ENCODE data around the gene UBLCP1.

The UBLCP1 gene

GRCh38 chr5:159262859-159263568 lies at the start of gene UBLCP1 (continued):
- TF ChIP-seq ZNF302 (tag by site-specific recombination; IDR thresholded peaks at IDR 0.05; ENCODE audit: low read depth): no peak
- no peak for TF ChIP-seq ZNF639 (tag by site-specific recombination; IDR thresholded peaks at IDR 0.05)
- TF ChIP-seq CTCF (tag by site-specific recombination; IDR thresholded peaks at IDR 0.05): no peak; the same call in 1 of the 2 replicates
- TF ChIP-seq AEBP2 (tag by site-specific recombination; IDR thresholded peaks at IDR 0.05; ENCODE audit: borderline replicate concordance): no peak
- TF ChIP-seq ZNF596 (tag by site-specific recombination; IDR thresholded peaks at IDR 0.05): no peak
- TF ChIP-seq KLF1 (tag by site-specific recombination; IDR thresholded peaks at IDR 0.05): peak; percentile 34
- TF ChIP-seq ZNF121 (tag by site-specific recombination; IDR thresholded peaks at IDR 0.05): no peak
- no peak for TF ChIP-seq PRDM2 (tag by site-specific recombination; IDR thresholded peaks at IDR 0.05; ENCODE audit: borderline replicate concordance)
- no peak for TF ChIP-seq ZSCAN23 (tag by site-specific recombination; IDR thresholded peaks at IDR 0.05)
- no peak for TF ChIP-seq HOXA7 (CRISPR knock-in tag; IDR thresholded peaks at IDR 0.05; ENCODE audit: borderline replicate concordance)
- no peak for TF ChIP-seq ZNF280D (tag by site-specific recombination; IDR thresholded peaks at IDR 0.05)
- TF ChIP-seq ZNF23 (tag by site-specific recombination; IDR thresholded peaks at IDR 0.05; ENCODE audit: borderline replicate concordance): no peak
- TF ChIP-seq GLIS2 (tag by site-specific recombination; IDR thresholded peaks at IDR 0.05): peak; percentile 17; the same call in 1 of the 2 replicates
- no peak for TF ChIP-seq ZNF18 (tag by site-specific recombination; IDR thresholded peaks at IDR 0.05)
- no peak for TF ChIP-seq ZNF274 (IDR thresholded peaks at IDR 0.05; ENCODE audit: low read length)
- TF ChIP-seq ZNF274 (tag by site-specific recombination; IDR thresholded peaks at IDR 0.05; ENCODE audit: borderline replicate concordance): no peak
- TF ChIP-seq ZNF768 (tag by site-specific recombination; IDR thresholded peaks at IDR 0.05): no peak
- no peak for TF ChIP-seq ZNF558 (tag by site-specific recombination; IDR thresholded peaks at IDR 0.05)
- no peak for TF ChIP-seq ZNF48 (tag by site-specific recombination; IDR thresholded peaks at IDR 0.05)
- TF ChIP-seq TCF7L2 (IDR thresholded peaks at IDR 0.05; ENCODE audit: borderline replicate concordance, low read depth, low read length): no peak
